ENCODE results near the gene GLRX3. TPM values are rescaled to one million over a fixed set of nuclear protein-coding genes. Genes with fewer than 3 reads are reported as not detected.

The GLRX3 gene
- total and polyA plus RNA-seq, 2 of the 13 experiments (the other 11 are each of a cell fraction or from before 2014, with no cell fraction given), result 91.4 to 135 TPM

DNA sequence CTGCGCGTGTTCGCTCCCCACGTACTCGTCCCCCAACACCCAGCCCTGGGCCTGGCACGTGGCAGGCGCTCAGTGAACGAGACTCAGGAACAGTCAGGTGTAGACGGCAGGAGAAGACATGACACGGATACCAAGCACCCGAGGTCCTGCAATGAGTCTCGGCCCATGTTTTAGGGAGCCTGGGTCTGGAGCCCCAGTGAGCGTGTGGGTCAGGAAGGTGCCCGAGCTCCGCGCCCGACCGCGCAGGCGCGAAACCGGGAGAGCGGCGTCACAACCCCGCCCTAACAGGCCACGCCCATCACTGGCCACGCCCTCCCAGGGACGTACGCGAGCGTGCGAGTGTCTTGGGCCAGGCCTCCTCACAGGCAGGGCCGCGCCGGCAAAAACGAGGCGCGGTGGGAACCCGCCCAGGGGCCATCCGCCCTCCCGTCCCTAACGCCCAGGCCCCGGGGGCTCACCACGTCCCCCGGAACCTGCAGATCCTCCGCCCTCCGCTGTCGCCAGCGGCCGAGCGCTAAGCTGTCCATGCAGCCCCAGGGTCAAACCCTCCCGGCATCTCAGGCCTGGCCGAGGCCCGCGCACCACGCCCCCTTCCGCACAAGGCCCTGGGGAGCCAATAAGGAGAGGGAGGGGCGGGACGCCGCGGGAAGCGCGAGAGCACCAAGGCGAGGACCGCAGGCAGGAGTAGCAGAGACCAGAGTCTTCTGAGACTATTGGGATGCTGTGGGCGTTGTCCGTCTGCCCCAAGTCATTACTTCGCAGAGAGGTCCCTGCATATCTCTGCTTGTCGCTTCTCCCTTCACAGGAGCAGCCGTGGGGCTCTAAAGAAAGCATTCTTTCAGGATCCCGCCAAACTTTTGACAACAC, 25.7 kb upstream of the GLRX3 start, which contains the start of gene C10orf143 (continued):
- TF ChIP-seq ZNF720 (CRISPR knock-in tag; IDR thresholded peaks at IDR 0.05) (no peak), ZNF782 (CRISPR knock-in tag; IDR thresholded peaks at IDR 0.05; ENCODE audit: borderline replicate concordance) (peak; percentile 74; the same call in 1 of the 2 replicates), ZNF530 (CRISPR knock-in tag; IDR thresholded peaks at IDR 0.05; ENCODE audit: low read depth) (no peak), POLR2A (IDR thresholded peaks at IDR 0.05; ENCODE audit: insufficient read depth in 1 of 2, low read depth in 2 of 2, low read length in 2 of 2) (peak; percentile 84 to 95), ZNF781 (CRISPR knock-in tag; IDR thresholded peaks at IDR 0.05; ENCODE audit: borderline replicate concordance, not compliant biosample characterization) (peak; percentile 92), ZSCAN9 (CRISPR knock-in tag; IDR thresholded peaks at IDR 0.05; ENCODE audit: borderline replicate concordance) (0 out of 2 replicates have a peak, but pooled peaks have one; percentile 62), TRAFD1 (CRISPR knock-in tag; IDR thresholded peaks at IDR 0.05; ENCODE audit: borderline replicate concordance) (peak; percentile 60; the same call in 1 of the 2 replicates), RNF2 (conservative IDR thresholded peaks at IDR 0.05; ENCODE audit: low read depth) (peak; percentile 79), ZNF615 (CRISPR knock-in tag; IDR thresholded peaks at IDR 0.05; ENCODE audit: borderline replicate concordance) (0 out of 2 replicates have a peak, but pooled peaks have one; percentile 77), ATF7 (IDR thresholded peaks at IDR 0.05) (no peak), ATF7 (CRISPR knock-in tag; IDR thresholded peaks at IDR 0.05) (0 out of 2 replicates have a peak, but pooled peaks have one; percentile 57), ETV5 (CRISPR knock-in tag; IDR thresholded peaks at IDR 0.05; ENCODE audit: borderline replicate concordance) (peak; percentile 50; the same call in 1 of the 2 replicates), SNAPC4 (CRISPR knock-in tag; IDR thresholded peaks at IDR 0.05) (peak; percentile 82; the same call in 1 of the 2 replicates), TSC22D2 (CRISPR knock-in tag; IDR thresholded peaks at IDR 0.05; ENCODE audit: borderline replicate concordance) (peak; percentile 18; the same call in 1 of the 2 replicates), E2F5 (CRISPR knock-in tag; conservative IDR thresholded peaks at IDR 0.05) (peak; percentile 71; the same call in 1 of the 2 replicates), NBN (conservative IDR thresholded peaks at IDR 0.05) (no peak), ZNF784 (CRISPR knock-in tag; IDR thresholded peaks at IDR 0.05; ENCODE audit: borderline replicate concordance) (peak; percentile 82), KMT2A (CRISPR knock-in tag; IDR thresholded peaks at IDR 0.05) (peak; percentile 53; the same call in 1 of the 2 replicates), HDAC2 (CRISPR knock-in tag; IDR thresholded peaks at IDR 0.05) (peak; percentile 56; the same call in 1 of the 2 replicates)
- TF ChIP-seq, protein P1, sequence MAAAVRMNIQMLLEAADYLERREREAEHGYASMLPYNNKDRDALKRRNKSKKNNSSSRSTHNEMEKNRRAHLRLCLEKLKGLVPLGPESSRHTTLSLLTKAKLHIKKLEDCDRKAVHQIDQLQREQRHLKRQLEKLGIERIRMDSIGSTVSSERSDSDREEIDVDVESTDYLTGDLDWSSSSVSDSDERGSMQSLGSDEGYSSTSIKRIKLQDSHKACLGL (CRISPR knock-in tag; IDR thresholded peaks at IDR 0.05), result peak; percentile 94

Data from HepG2 (cell line).